ENCODE data around the gene KCNQ1. TPM values are rescaled to one million over a fixed set of nuclear protein-coding genes. Genes with fewer than 3 reads are reported as not detected.

KCNQ1 gene
- total RNA-seq, 1 experiment from 2014 or later = 2.3 TPM

DNA sequence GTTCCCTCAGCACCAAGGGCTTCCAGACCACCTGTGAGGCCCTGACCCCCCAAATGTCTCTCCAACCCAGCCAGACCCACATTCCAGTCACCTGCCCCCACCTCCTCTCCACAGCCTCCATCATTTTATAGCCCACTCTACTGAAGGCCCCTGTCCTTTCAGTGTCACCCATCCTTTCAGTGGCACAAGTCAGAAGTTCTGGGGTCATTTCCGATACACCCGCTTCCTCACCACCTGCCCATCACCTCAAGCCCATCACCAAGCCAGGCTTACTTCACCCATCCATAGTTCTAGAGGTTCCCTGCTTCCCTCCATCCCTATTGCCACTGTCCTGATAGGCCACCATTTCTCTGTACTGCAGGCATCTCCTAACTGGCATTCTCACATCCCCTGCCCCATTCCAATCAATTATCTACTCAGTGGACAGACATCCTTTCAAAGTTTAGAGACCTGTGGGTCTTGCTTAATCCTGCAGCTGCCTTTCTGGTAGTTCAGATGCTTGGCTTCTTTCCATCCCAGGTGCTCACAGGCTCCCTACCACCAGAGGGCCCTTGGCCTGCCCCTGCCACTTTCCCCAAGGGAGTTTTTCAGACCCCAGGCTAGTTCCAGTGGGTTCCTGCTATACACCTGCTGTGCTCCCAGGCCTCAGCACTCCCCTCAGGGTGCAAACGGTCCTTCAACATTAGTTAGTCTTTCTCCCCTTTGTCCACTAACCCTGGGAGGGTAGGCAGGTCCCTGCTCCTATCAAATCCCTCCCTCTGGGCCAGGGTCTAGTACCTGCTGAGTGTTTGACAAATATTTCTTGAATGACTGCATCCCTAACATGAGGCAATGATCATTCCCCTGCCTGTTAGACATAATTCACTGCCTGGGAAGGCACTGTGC, 247.4 kb downstream of the KCNQ1 start:
- Mint-ChIP-seq H3K27ac (peak overlapping the region; percentile 94), H3K36me3 (ENCODE audit: insufficient read depth in 1 of 3, low read depth in 3 of 3) (peaks cover 5 to 29% (median 8%) of the 10 kb centered on the region in 3 experiments), H3K27me3 (ENCODE audit: low read depth) (peaks cover 23% of the 10 kb centered on the region), H3K9me3 (no peaks in the 10 kb centered on the region; a peak in 1 of 5 replicates), H3K4me3 (peak overlapping the region in 1 of 2 experiments; percentile 40; a peak in 4 of 5 replicates), H3K4me1 (peaks cover 93% of the 10 kb centered on the region in 2 experiments)
- no peak overlapping the region for H4K91ac ChIP-seq (ENCODE audit: insufficient read length, low read depth, low read length)
- no peak overlapping the region for H3K14ac ChIP-seq (ENCODE audit: insufficient read depth, low read length)
- no peak overlapping the region for H3K56ac ChIP-seq (ENCODE audit: insufficient read length, low read depth, low read length)
- H2BK120ac ChIP-seq (ENCODE audit: low read depth, low read length, poor library complexity, severe bottlenecking) = no peak overlapping the region
- peak overlapping the region; percentile 26 for H3K4me2 ChIP-seq (ENCODE audit: insufficient read depth, insufficient read length, low read length)
- peak overlapping the region; percentile 66 for H3K27ac ChIP-seq (ENCODE audit: insufficient read length, low read depth, low read length)
- no peak overlapping the region for H4K5ac ChIP-seq (ENCODE audit: insufficient read length, low read depth, low read length)
- H2AK5ac ChIP-seq (ENCODE audit: insufficient read length, low read length) = no peak overlapping the region
- peaks cover 42% of the 10 kb centered on the region for H3K4me1 ChIP-seq (ENCODE audit: insufficient read depth, low read length)
- H3K27me3 ChIP-seq (ENCODE audit: insufficient read depth, low read length) = no peaks in the 10 kb centered on the region
- H4K20me1 ChIP-seq (ENCODE audit: control insufficient read depth, insufficient read depth, insufficient read length) = no peaks in the 10 kb centered on the region
- H4K8ac ChIP-seq (replicated peaks; ENCODE audit: insufficient read length, low read depth, low read length) = no peak overlapping the region
- H2BK12ac ChIP-seq (ENCODE audit: insufficient read length, low read depth, low read length) = no peak overlapping the region
- no peak overlapping the region for H2BK20ac ChIP-seq (ENCODE audit: low read depth, low read length, poor library complexity, severe bottlenecking)
- H3K18ac ChIP-seq (ENCODE audit: insufficient read length, low read depth, low read length) = no peak overlapping the region
- no peak overlapping the region for H2BK15ac ChIP-seq (ENCODE audit: low read depth, low read length)
- no peak overlapping the region for H2AFZ ChIP-seq (ENCODE audit: low read length)
- TF ChIP-seq, protein P1, sequence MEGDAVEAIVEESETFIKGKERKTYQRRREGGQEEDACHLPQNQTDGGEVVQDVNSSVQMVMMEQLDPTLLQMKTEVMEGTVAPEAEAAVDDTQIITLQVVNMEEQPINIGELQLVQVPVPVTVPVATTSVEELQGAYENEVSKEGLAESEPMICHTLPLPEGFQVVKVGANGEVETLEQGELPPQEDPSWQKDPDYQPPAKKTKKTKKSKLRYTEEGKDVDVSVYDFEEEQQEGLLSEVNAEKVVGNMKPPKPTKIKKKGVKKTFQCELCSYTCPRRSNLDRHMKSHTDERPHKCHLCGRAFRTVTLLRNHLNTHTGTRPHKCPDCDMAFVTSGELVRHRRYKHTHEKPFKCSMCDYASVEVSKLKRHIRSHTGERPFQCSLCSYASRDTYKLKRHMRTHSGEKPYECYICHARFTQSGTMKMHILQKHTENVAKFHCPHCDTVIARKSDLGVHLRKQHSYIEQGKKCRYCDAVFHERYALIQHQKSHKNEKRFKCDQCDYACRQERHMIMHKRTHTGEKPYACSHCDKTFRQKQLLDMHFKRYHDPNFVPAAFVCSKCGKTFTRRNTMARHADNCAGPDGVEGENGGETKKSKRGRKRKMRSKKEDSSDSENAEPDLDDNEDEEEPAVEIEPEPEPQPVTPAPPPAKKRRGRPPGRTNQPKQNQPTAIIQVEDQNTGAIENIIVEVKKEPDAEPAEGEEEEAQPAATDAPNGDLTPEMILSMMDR (conservative IDR thresholded peaks at IDR 0.05) = peak; percentile 74
- H3K9me3 ChIP-seq (ENCODE audit: control insufficient read depth, low read depth, low read length) = no peaks in the 10 kb centered on the region
- H3K23ac ChIP-seq (ENCODE audit: insufficient read length, low read depth, low read length) = no peak overlapping the region
- DNase-seq = peak; percentile 67
- no peaks in the 10 kb centered on the region for H3K79me1 ChIP-seq (ENCODE audit: insufficient read depth, low read depth, low read length, poor library complexity, severe bottlenecking)
- no peak overlapping the region for H3K9ac ChIP-seq (ENCODE audit: extremely low read depth, insufficient read length, low read length)
- no peak overlapping the region for H3T11ph ChIP-seq (ENCODE audit: low read length)
- H3K23me2 ChIP-seq (ENCODE audit: insufficient read length, low read depth, low read length, poor library complexity, severe bottlenecking) = no peaks in the 10 kb centered on the region
- no peak overlapping the region for H2BK5ac ChIP-seq (ENCODE audit: insufficient read length, low read length)
- H3K4ac ChIP-seq (ENCODE audit: low read depth, low read length) = no peak overlapping the region
- H3K79me2 ChIP-seq (ENCODE audit: insufficient read depth, low read length) = no peaks in the 10 kb centered on the region; the same call in 1 of the 2 replicates
- WGBS (ENCODE audit: extremely low coverage, insufficient read length, low lambda C conversion rate) = no CpG with 5 or more reads among the region's 3 CpGs

Measured in H9 (cell line).